ENCODE measurements around the gene ETFA. TPM values are rescaled to one million over a fixed set of nuclear protein-coding genes. Genes with fewer than 3 reads are reported as not detected.
A peak's percentile ranks its signal among the peaks of the same experiment; 100 is the strongest.

ETFA gene
- total and polyA plus RNA-seq, 7 donors, result 58.4 to 476 (median 102) TPM

GRCh38 chr15:76332796-76333195 is 21.5 kb upstream of the ETFA start:
- Histone ChIP-seq H3K9me3 (no peaks in the 10 kb centered on the region), H3K27me3 (peaks cover 21 to 51% (median 40%) of the 10 kb centered on the region in 3 donors)

DNA sequence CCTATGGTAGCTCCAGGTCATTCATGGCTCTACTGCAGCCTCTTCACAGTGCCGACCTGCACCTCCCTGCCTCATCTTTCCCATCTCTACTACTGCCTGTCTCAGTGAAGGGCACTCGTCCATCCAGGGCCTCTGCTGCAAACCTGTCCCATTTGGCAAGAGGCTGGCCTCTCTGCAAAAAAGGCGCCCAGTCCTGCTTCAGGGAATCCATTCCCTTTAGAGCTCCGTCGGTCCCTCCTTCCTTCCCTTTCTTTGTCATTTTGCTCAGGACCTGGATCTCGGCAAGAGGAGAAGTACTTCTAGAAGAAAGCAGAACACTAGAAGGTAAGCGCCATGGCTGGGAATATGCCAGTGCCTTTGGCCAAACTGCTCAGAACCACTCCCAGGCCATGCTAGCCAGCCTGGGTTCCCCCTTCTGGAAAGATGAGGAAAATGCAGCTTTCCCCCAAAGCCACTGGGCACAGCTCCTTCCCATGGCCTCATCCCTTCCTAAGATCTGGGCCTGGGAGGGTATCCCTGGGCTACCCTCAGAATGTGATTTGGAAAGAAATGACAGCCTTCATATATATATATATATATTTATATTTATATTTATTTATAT is 18.9 kb upstream of the ETFA start:
- no peak for TF ChIP-seq EP300 (IDR thresholded peaks at IDR 0.05)
- TF ChIP-seq, protein P1, sequence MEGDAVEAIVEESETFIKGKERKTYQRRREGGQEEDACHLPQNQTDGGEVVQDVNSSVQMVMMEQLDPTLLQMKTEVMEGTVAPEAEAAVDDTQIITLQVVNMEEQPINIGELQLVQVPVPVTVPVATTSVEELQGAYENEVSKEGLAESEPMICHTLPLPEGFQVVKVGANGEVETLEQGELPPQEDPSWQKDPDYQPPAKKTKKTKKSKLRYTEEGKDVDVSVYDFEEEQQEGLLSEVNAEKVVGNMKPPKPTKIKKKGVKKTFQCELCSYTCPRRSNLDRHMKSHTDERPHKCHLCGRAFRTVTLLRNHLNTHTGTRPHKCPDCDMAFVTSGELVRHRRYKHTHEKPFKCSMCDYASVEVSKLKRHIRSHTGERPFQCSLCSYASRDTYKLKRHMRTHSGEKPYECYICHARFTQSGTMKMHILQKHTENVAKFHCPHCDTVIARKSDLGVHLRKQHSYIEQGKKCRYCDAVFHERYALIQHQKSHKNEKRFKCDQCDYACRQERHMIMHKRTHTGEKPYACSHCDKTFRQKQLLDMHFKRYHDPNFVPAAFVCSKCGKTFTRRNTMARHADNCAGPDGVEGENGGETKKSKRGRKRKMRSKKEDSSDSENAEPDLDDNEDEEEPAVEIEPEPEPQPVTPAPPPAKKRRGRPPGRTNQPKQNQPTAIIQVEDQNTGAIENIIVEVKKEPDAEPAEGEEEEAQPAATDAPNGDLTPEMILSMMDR (IDR thresholded peaks at IDR 0.05), result peak in 2 of 4 experiments; percentile 23 to 27
- WGBS, 2 donors, result 74% methylated on average over 7 of the region's 7 CpGs
- no peaks in the 10 kb centered on the region for H3K36me3 ChIP-seq
- no peak overlapping the region for H3K27ac ChIP-seq
- intact Hi-C loops (cut with DNase I), result loop anchor here (5.0 kb wide), 1 partner anchor 138 kb away; no protein-coding TSS in a partner anchor
- no peaks in the 10 kb centered on the region for H3K9me3 ChIP-seq
- DNase-seq, result peak; percentile 80
- peaks cover 0 to 2% (median 0%) of the 10 kb centered on the region in 4 donors for H3K4me1 ChIP-seq
- H3K4me3 ChIP-seq, result no peak overlapping the region
- H3K27me3 ChIP-seq, result peaks cover 7 to 33% (median 14%) of the 10 kb centered on the region in 3 donors

More at GRCh38 chr15:76332796-76333195, 21.5 kb upstream of the ETFA start:
- intact Hi-C loops (cut with DNase I), result loop anchor here (5.0 kb wide), 1 partner anchor 140 kb away; no protein-coding TSS in a partner anchor
- no peak for DNase-seq
- WGBS, 2 donors, result 89 to 98% methylated on average over 1 of the region's 1 CpG
- H3K27ac ChIP-seq, result no peak overlapping the region
- H3K36me3 ChIP-seq, result no peaks in the 10 kb centered on the region
- H3K4me1 ChIP-seq, result peaks cover 0 to 29% (median 16%) of the 10 kb centered on the region in 4 donors
- TF ChIP-seq EP300 (IDR thresholded peaks at IDR 0.05) (no peak), POLR2A (IDR thresholded peaks at IDR 0.05) (no peak), POLR2AphosphoS5 (IDR thresholded peaks at IDR 0.05) (no peak)
- TF ChIP-seq, protein P1 (IDR thresholded peaks at IDR 0.05), result no peak
- H3K4me3 ChIP-seq, result no peak overlapping the region

- 83 to 88% methylated on average over 4 of the region's 4 CpGs for WGBS, 2 donors
- no peak overlapping the region for H3K27ac ChIP-seq
- no peak for TF ChIP-seq POLR2A (IDR thresholded peaks at IDR 0.05)
- TF ChIP-seq, protein P1 (IDR thresholded peaks at IDR 0.05), result no peak
- no peak for TF ChIP-seq EP300 (IDR thresholded peaks at IDR 0.05)
- TF ChIP-seq POLR2AphosphoS5 (IDR thresholded peaks at IDR 0.05), result no peak
- no peak for DNase-seq
- H3K4me3 ChIP-seq, result no peak overlapping the region
- H3K27me3 ChIP-seq, result peaks cover 0 to 25% (median 2%) of the 10 kb centered on the region in 3 donors
- intact Hi-C loops (cut with DNase I), result no loop called here
- H3K4me1 ChIP-seq, result no peaks in the 10 kb centered on the region
- no peaks in the 10 kb centered on the region for H3K36me3 ChIP-seq
- no peaks in the 10 kb centered on the region for H3K9me3 ChIP-seq
Measured at GRCh38 chr15:76328958-76329357, 17.7 kb upstream of the ETFA start.

DNA sequence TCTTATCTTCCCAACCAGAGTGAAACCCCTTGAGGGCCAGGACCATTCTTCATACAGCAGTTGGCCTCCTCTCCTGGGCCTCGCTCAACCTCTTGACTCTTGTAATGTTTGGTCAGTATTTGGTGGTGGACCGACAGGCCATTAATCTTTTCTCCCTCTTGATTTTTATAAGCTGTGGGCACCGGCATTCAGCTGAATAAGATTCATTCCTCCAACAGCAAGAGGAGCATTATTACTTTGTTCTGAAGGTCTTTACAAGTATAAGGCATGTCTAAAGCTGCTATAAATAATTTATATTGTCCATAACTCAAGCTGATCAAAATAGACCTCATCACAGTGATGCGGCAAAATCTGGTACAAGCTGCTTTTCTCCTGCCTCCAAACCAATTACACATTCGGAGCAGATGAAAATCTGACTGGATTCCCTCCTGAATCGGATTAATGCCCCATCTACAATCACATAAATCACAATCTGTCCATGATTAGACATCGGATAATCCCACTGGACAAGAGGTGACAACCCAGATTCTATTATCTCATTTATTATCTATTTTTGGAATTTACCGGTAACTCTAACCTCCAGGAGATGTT is 16.9 kb upstream of the ETFA start:
- no peak overlapping the region for H3K27ac ChIP-seq
- 91% methylated on average over 8 of the region's 8 CpGs for WGBS, 2 donors
- peaks cover 0 to 18% (median 0%) of the 10 kb centered on the region in 3 donors for H3K27me3 ChIP-seq
- no peaks in the 10 kb centered on the region for H3K36me3 ChIP-seq
- TF ChIP-seq, protein P1 (IDR thresholded peaks at IDR 0.05), result no peak
- TF ChIP-seq POLR2AphosphoS5 (IDR thresholded peaks at IDR 0.05), result no peak
- TF ChIP-seq POLR2A (IDR thresholded peaks at IDR 0.05), result no peak
- TF ChIP-seq EP300 (IDR thresholded peaks at IDR 0.05), result no peak
- H3K4me1 ChIP-seq, result no peaks in the 10 kb centered on the region
- DNase-seq, result no peak
- intact Hi-C loops (cut with DNase I), result no loop called here
- H3K9me3 ChIP-seq, result no peaks in the 10 kb centered on the region
- H3K4me3 ChIP-seq, result no peak overlapping the region

All from sigmoid colon (tissue), 7 donors.